Fibroblast of lung (primary cell): Measurements from ENCODE around the gene NTRK2. TPM values are rescaled to one million over a fixed set of nuclear protein-coding genes. Genes with fewer than 3 reads are reported as not detected.

Experiments used
- DNase-seq, 2 donors: peaks; one replicate each; pipeline versions ENCODE4 v3.0.0 to v3.0.0-alpha.2; 2010; ENCODE audit warnings: low read depth in 2 of 2
- H2AFZ ChIP-seq: 2 replicates; pipeline ENCODE4 v1.5.1; 2012; ENCODE audit warnings: low read length, control low read depth, inconsistent platforms
- H3K27ac ChIP-seq: 2 replicates; pipeline ENCODE4 v1.5.1; 2011; ENCODE audit warnings: low read length, control low read depth; ENCODE audit not compliant: insufficient read depth
- H3K27me3 ChIP-seq: 2 replicates; pipeline ENCODE4 v1.5.1; 2011; ENCODE audit warnings: mild to moderate bottlenecking, low read length; ENCODE audit not compliant: control insufficient read depth, insufficient read depth
- H3K36me3 ChIP-seq: 2 replicates; pipeline ENCODE4 v1.5.1; 2011; ENCODE audit warnings: low read length; ENCODE audit not compliant: control insufficient read depth, insufficient read depth
- H3K4me1 ChIP-seq: 2 replicates; pipeline ENCODE4 v1.5.1; 2011; ENCODE audit warnings: low read length; ENCODE audit not compliant: control insufficient read depth, insufficient read depth; ENCODE audit errors: extremely low read depth
- H3K4me2 ChIP-seq: 2 replicates; pipeline ENCODE4 v1.5.1; 2011; ENCODE audit warnings: low read length, control low read depth; ENCODE audit not compliant: insufficient read depth; ENCODE audit errors: extremely low read depth
- H3K4me3 ChIP-seq, 4 experiments: fragments of 200-600 bp in 1 of 4; sonication (generic) in 1 of 4; replicated peaks in 1 of 4; 2 replicates each; pipeline ENCODE4 v1.5.1; 2011 to 2016; ENCODE audit warnings: low read length in 4 of 4, low read depth in 3 of 4, mild to moderate bottlenecking in 3 of 4, control low read depth in 2 of 4, inconsistent platforms in 1 of 4, mixed read lengths in 1 of 4; ENCODE audit not compliant: insufficient read depth in 1 of 4; ENCODE audit errors: control extremely low read depth in 1 of 4
- H3K79me2 ChIP-seq: 2 replicates; pipeline ENCODE4 v1.5.1; 2012; ENCODE audit warnings: mild to moderate bottlenecking, low read length, inconsistent platforms; ENCODE audit not compliant: control insufficient read depth, insufficient read depth
- H3K9ac ChIP-seq: 2 replicates; pipeline ENCODE4 v1.5.1; 2011; ENCODE audit warnings: mild to moderate bottlenecking, low read length, control low read depth; ENCODE audit not compliant: insufficient read depth
- H3K9me3 ChIP-seq: 2 replicates; pipeline ENCODE4 v1.5.1; 2012; ENCODE audit warnings: low read depth, low read length; ENCODE audit not compliant: control insufficient read depth, insufficient read depth
- H4K20me1 ChIP-seq: 2 replicates; pipeline ENCODE4 v1.5.1; 2011; ENCODE audit warnings: low read length; ENCODE audit not compliant: control insufficient read depth, insufficient read depth; ENCODE audit errors: extremely low read depth
- CTCF ChIP-seq, 2 donors: IDR thresholded peaks in 1 of 2; conservative IDR thresholded peaks in 1 of 2; 1 replicate in 1 of 2; 2 replicates in 1 of 2; pipeline ENCODE4 v1.5.1; 2011 to 2012; ENCODE audit warnings: low read length in 2 of 2, control low read depth in 1 of 2, inconsistent platforms in 1 of 2, low read depth in 1 of 2, mild to moderate bottlenecking in 1 of 2
- EZH2 ChIP-seq: IDR thresholded peaks from 2 replicates; pipeline ENCODE4 v1.5.1; 2012; ENCODE audit warnings: low read length, control low read depth, mild to moderate bottlenecking; ENCODE audit errors: missing control alignments
- polyA plus RNA-seq, 2 donors: library from polyadenylated mRNA; depleted of rRNA in 1 of 2; stranded (reverse) in 1 of 2; unstranded in 1 of 2; fragments of >200 nt; gene quantifications; 2 replicates each; pipeline ENCODE4 v1.2.1, GENCODE V29; 2011 to 2012; ENCODE audit warnings: missing spikeins in 1 of 2
- total RNA-seq: library from RNA; depleted of rRNA; stranded (reverse); fragments of >200 nt; gene quantifications from 2 replicates; pipeline ENCODE4 v1.2.1, GENCODE V29; 2014

The NTRK2 gene
- total and polyA plus RNA-seq, 2 donors (not counting 1 experiment from before 2014, with no cell fraction given) = 0.66 to 1.1 TPM

- DNase-seq = no peak
Observed at GRCh38 chr9:84945878-84946538, 276.5 kb downstream of the NTRK2 start.

DNA sequence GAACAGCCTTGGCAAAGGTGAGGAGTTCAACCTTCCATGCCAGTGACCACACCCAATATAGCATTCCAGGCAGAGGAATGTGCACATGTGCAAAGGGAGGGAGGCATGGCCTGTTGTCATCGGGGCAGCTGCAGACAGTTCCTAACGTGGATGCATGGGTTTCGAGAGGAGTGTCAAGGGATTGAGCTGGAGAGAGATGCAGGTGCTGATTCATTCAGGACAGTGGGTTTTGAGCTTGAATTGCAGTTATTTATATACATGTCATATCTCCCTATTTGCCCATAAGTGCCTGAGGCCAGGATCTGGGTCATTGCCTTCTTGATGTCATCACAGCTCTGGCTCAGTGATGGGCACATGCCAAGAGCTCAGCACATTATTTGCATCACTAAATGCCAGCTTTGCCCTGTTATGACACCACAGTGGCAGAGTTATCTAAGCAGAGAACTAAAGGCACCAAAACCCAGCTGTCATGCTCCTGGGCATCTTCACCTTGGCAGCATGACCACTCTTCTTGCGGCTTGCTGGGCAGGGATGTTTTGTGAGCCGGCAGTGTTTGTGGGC is 278.0 kb downstream of the NTRK2 start:
- Histone ChIP-seq H3K79me2 (no peaks in the 10 kb centered on the region), H3K36me3 (no peaks in the 10 kb centered on the region), H3K4me1 (no peaks in the 10 kb centered on the region), H2AFZ (no peak overlapping the region), H3K27ac (no peak overlapping the region), H3K27me3 (no peaks in the 10 kb centered on the region), H3K4me2 (no peak overlapping the region), H4K20me1 (no peaks in the 10 kb centered on the region), H3K9me3 (no peaks in the 10 kb centered on the region), H3K9ac (no peak overlapping the region), H3K4me3 (no peak overlapping the region)
- TF ChIP-seq EZH2 = no peak
- TF ChIP-seq CTCF (conservative IDR thresholded peaks at IDR 0.05 in 1 of 2, IDR thresholded peaks at IDR 0.05 in 1 of 2; ENCODE audit: low read depth in 1 of 2, low read length in 2 of 2) = no peak
- DNase-seq = no peak

More at GRCh38 chr9:84945878-84946538, 276.5 kb downstream of the NTRK2 start:
- Histone ChIP-seq H3K27me3 (no peaks in the 10 kb centered on the region), H3K9ac (no peak overlapping the region), H3K27ac (no peak overlapping the region), H3K79me2 (no peaks in the 10 kb centered on the region), H3K4me2 (no peak overlapping the region), H3K4me1 (no peaks in the 10 kb centered on the region), H4K20me1 (no peaks in the 10 kb centered on the region), H3K9me3 (no peaks in the 10 kb centered on the region), H2AFZ (no peak overlapping the region), H3K36me3 (no peaks in the 10 kb centered on the region), H3K4me3 (no peak overlapping the region)
- TF ChIP-seq CTCF (conservative IDR thresholded peaks at IDR 0.05 in 1 of 2, IDR thresholded peaks at IDR 0.05 in 1 of 2; ENCODE audit: low read depth in 1 of 2, low read length in 2 of 2) = no peak

GRCh38 chr9:84949258-84949657 is 279.7 kb downstream of the NTRK2 start:
- no peak overlapping the region for H2AFZ ChIP-seq
- no peaks in the 10 kb centered on the region for H3K79me2 ChIP-seq
- H3K4me2 ChIP-seq = no peak overlapping the region
- no peak overlapping the region for H3K9ac ChIP-seq
- H3K9me3 ChIP-seq = no peaks in the 10 kb centered on the region
- no peak for TF ChIP-seq EZH2
- TF ChIP-seq CTCF (conservative IDR thresholded peaks at IDR 0.05 in 1 of 2, IDR thresholded peaks at IDR 0.05 in 1 of 2; ENCODE audit: low read depth in 1 of 2, low read length in 2 of 2) = no peak
- no peaks in the 10 kb centered on the region for H3K36me3 ChIP-seq
- no peak overlapping the region for H3K27ac ChIP-seq
- H4K20me1 ChIP-seq = no peaks in the 10 kb centered on the region
- no peak overlapping the region for H3K4me3 ChIP-seq
- DNase-seq = no peak
- H3K27me3 ChIP-seq = no peaks in the 10 kb centered on the region
- no peaks in the 10 kb centered on the region for H3K4me1 ChIP-seq
